ENCODE measurements around the gene GNG12.

The GNG12 gene

DNA sequence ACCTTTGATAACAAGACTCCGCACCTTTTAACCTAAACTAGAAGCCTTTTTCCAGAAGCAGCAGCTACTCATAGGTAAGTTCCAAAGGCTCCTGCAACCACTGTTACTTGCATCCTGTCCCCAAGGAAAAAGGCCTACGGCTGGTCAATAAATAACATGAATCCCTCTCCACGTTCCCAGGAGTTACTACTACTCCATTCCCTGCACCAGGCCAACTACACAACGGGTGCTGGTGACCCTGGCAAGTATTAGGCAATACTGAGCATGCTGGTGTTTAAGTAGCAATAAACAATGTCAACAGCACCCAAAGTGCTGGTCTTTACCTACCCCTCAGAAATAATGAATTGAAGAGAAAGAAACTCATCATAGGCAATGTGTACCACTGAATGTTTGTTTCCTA lies 7.7 kb downstream of the GNG12 start:
- TF ChIP-seq, protein P1, sequence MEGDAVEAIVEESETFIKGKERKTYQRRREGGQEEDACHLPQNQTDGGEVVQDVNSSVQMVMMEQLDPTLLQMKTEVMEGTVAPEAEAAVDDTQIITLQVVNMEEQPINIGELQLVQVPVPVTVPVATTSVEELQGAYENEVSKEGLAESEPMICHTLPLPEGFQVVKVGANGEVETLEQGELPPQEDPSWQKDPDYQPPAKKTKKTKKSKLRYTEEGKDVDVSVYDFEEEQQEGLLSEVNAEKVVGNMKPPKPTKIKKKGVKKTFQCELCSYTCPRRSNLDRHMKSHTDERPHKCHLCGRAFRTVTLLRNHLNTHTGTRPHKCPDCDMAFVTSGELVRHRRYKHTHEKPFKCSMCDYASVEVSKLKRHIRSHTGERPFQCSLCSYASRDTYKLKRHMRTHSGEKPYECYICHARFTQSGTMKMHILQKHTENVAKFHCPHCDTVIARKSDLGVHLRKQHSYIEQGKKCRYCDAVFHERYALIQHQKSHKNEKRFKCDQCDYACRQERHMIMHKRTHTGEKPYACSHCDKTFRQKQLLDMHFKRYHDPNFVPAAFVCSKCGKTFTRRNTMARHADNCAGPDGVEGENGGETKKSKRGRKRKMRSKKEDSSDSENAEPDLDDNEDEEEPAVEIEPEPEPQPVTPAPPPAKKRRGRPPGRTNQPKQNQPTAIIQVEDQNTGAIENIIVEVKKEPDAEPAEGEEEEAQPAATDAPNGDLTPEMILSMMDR (IDR thresholded peaks at IDR 0.05; ENCODE audit: unreplicated experiment in 3 of 3), result no peak
- H3K9me3 Mint-ChIP-seq, result no peaks in the 10 kb centered on the region
- no peak overlapping the region for H3K27ac Mint-ChIP-seq
- peaks cover 20% of the 10 kb centered on the region for H3K36me3 Mint-ChIP-seq (ENCODE audit: low read depth)
- H3K4me3 Mint-ChIP-seq, result no peak overlapping the region
- peaks cover 3% of the 10 kb centered on the region for H3K27me3 Mint-ChIP-seq (ENCODE audit: low read depth)
- H3K4me1 Mint-ChIP-seq, result peaks cover 6% of the 10 kb centered on the region

DNA sequence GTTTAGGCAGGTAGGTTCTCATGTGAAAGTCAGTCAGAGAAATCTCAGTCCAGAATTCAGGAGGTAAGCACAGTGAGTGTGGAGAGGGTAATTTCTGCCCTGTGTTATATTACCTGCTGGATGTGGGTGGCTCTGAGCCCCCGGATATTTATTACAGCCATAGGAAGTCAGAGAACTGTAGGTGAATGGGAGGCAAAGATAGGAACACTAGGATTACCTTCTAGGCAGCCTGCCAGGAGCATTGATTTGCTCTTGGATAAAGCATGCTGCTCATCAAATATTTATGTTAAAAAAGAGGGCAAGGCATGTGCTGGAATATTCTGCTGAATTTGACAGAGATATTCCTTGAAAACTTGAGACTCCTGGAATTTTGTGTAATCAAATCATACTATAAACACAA lies 8.5 kb downstream of the GNG12 start:
- Mint-ChIP-seq H3K36me3 (ENCODE audit: low read depth) (peaks cover 20% of the 10 kb centered on the region), H3K27me3 (ENCODE audit: low read depth) (no peaks in the 10 kb centered on the region), H3K4me1 (peaks cover 6% of the 10 kb centered on the region), H3K9me3 (no peaks in the 10 kb centered on the region), H3K27ac (no peak overlapping the region), H3K4me3 (no peak overlapping the region)
- TF ChIP-seq, protein P1 (IDR thresholded peaks at IDR 0.05; ENCODE audit: unreplicated experiment in 3 of 3), result no peak

DNA sequence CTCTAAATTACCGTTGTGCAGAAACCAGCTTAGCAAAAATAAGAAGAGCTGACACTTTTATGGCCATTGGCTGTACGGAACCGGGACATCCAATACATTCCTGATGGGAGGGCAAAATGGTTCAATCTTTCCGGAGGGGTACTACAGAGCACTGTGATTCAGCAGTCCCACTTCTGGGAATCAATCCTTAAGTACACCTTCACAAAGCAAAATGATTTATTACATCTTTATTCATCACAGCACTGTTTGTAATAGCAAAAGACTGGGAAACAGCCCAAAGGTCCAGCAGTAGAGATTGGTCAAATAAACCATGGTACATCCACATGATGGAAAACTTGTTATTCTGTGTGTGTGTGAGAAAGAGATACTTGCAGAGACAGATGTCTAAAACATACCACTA lies 9.7 kb downstream of the GNG12 start:
- Mint-ChIP-seq H3K9me3 (no peaks in the 10 kb centered on the region), H3K4me3 (no peak overlapping the region), H3K4me1 (peaks cover 6% of the 10 kb centered on the region), H3K36me3 (ENCODE audit: low read depth) (peaks cover 19% of the 10 kb centered on the region), H3K27ac (no peak overlapping the region), H3K27me3 (ENCODE audit: low read depth) (no peaks in the 10 kb centered on the region)
- TF ChIP-seq, protein P1 (IDR thresholded peaks at IDR 0.05; ENCODE audit: unreplicated experiment in 3 of 3), result no peak

DNA sequence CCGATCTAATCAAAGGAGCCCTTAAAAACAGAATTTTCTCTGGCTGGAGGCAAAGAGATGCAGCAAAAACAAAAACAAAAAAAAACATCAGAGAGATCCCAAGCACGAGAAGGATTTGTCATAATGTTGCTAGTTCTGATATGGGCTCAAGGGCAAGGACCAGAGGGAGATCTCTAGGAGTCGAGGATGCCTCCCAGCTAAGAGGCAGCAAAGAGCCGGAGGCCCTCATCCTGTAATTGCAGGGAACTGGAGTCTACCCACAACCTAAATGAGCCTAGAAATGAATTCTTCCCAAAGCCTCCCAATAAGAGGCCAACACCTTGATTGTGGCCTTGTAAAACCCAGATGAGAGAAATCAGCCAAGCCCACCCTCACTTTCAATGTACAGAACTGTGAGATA lies 12.0 kb downstream of the GNG12 start:
- TF ChIP-seq, protein P1 (IDR thresholded peaks at IDR 0.05; ENCODE audit: unreplicated experiment in 3 of 3), result no peak
- H3K36me3 Mint-ChIP-seq (ENCODE audit: low read depth), result peaks cover 20% of the 10 kb centered on the region
- no peaks in the 10 kb centered on the region for H3K27me3 Mint-ChIP-seq (ENCODE audit: low read depth)
- no peak overlapping the region for H3K4me3 Mint-ChIP-seq
- H3K27ac Mint-ChIP-seq, result no peak overlapping the region
- H3K4me1 Mint-ChIP-seq, result peaks cover 6% of the 10 kb centered on the region
- H3K9me3 Mint-ChIP-seq, result no peaks in the 10 kb centered on the region

DNA sequence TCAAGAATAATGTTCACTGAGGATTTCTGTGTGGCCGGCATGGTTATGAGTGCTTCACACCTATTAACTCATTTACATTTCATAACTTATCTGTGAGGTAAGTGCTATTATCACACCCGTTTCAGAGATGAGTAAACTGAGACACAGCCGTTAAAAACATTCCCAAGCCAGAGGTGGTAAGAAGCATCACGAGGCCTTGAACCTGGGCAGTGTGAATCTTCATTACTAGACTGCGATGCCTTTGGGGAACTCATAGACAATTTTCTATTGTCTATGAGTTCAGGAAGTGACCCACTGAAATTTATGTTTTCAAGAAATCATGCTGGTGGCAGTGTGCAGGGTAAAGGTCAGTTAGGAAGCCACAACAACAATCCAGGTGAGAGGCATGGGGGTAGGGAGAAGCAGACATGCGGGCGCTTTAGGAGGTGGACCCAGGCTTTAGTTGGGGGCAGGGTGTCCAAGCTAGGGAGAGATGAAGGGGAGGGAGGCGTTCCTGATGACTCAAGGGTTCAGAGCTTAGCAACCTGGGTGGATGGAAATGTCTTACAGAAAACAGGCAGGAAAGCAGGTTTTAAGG lies 14.5 kb downstream of the GNG12 start:
- Mint-ChIP-seq H3K4me3 (no peak overlapping the region), H3K9me3 (no peaks in the 10 kb centered on the region), H3K36me3 (ENCODE audit: low read depth) (peaks cover 22% of the 10 kb centered on the region), H3K27me3 (ENCODE audit: low read depth) (no peaks in the 10 kb centered on the region), H3K4me1 (peaks cover 15% of the 10 kb centered on the region), H3K27ac (no peak overlapping the region)
- TF ChIP-seq, protein P1 (IDR thresholded peaks at IDR 0.05; ENCODE audit: unreplicated experiment in 3 of 3), result no peak

DNA sequence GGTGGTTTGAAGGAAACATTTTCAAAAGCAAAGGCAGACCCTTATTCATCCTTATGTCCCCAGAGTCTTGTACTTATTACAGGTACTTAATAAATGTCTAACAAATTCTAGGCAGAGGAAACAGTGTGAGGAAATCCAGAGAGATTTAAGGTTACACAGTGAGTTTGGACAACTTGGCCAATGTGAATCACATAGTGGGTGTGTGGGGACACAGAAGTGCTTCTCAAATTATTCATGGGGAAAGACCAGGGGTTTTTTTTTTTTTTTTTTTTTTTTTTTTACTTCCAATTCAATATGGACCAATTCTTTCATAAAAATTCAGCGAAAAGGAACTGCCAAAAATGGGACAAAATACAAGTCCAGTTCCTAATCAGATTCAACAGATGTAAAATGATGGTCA lies 15.1 kb downstream of the GNG12 start:
- no peak overlapping the region for H3K4me3 Mint-ChIP-seq
- peaks cover 15% of the 10 kb centered on the region for H3K4me1 Mint-ChIP-seq
- no peaks in the 10 kb centered on the region for H3K27me3 Mint-ChIP-seq (ENCODE audit: low read depth)
- no peaks in the 10 kb centered on the region for H3K9me3 Mint-ChIP-seq
- peaks cover 18% of the 10 kb centered on the region for H3K36me3 Mint-ChIP-seq (ENCODE audit: low read depth)
- peak overlapping the region in 2 of 3 experiments; percentile 37 to 40 for H3K27ac Mint-ChIP-seq
- TF ChIP-seq, protein P1 (IDR thresholded peaks at IDR 0.05; ENCODE audit: unreplicated experiment in 3 of 3), result no peak

All from nephron (organoid).